ENCODE data around the gene PEX14.

GRCh38 chr1:10489291-10490055 is 14.7 kb downstream of the PEX14 start:
- TF ChIP-seq CTCF (IDR thresholded peaks at IDR 0.05; ENCODE audit: insufficient read depth, low read length, poor library complexity, severe bottlenecking) (no peak), EZH2phosphoT487 (conservative IDR thresholded peaks at IDR 0.05; ENCODE audit: low read length) (no peak)
